C4-2B (cell line): Measurements from ENCODE around the gene GYS1.

Experiments
- H3K27ac ChIP-seq: fragments of 450-650 bp; 2 replicates; pipeline ENCODE4 v1.5.1; 2017
- CTCF ChIP-seq: fragments of 450-650 bp; conservative IDR thresholded peaks from 2 replicates; pipeline ENCODE4 v1.5.1; 2017; ENCODE audit warnings: mild to moderate bottlenecking
- ZFX ChIP-seq: fragments of 450-650 bp; IDR thresholded peaks from 2 replicates; pipeline ENCODE4 v1.6.1; 2017

GYS1 gene

DNA sequence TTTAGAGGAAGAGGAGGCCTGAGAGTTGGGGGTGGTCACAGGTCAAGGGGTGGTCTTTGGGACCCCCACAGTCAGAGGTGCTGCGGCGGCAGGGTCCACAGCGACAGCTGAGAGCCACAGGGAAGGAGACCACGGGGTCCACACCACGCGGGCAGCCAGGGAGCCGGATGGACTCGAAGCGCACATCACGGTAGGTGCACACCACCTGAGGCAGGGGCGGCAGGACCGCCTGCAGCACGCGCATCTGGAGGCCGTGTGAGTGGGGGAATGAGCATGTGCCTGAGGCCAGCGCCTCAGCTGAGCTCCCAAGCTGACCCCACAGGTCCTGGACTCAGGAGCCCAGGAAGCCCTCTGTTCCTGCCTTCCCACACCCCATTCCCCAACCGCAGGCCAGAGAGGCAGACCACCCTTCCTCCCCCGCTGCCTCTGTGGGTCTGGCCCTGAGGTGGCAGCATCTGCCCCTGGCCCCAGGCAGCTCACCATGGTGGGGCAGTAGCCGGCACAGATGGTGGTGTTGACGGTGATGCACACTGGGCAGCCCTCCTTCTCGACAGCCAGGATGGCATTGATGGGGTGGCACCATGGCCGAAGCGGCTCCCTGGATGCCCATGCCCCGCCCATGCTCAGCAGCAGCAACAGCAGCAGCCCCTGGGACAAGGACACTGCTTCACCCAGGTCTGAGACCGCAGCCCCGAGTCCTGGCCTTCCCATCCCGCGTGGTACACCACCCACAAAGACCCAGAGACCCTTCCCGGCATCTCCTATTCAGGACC, 23.1 kb upstream of the GYS1 start:
- H3K27ac ChIP-seq, result no peak overlapping the region
- TF ChIP-seq CTCF (no peak), ZFX (no peak)

- no peak overlapping the region for H3K27ac ChIP-seq
- TF ChIP-seq ZFX (no peak), CTCF (no peak)
These were observed 21.8 kb upstream of the GYS1 start for GRCh38 chr19:49014870-49015255.

GRCh38 chr19:49014123-49014869, 21.2 kb upstream of the GYS1 start:
- no peak for TF ChIP-seq CTCF
- TF ChIP-seq ZFX, result no peak
- H3K27ac ChIP-seq, result no peak overlapping the region

DNA sequence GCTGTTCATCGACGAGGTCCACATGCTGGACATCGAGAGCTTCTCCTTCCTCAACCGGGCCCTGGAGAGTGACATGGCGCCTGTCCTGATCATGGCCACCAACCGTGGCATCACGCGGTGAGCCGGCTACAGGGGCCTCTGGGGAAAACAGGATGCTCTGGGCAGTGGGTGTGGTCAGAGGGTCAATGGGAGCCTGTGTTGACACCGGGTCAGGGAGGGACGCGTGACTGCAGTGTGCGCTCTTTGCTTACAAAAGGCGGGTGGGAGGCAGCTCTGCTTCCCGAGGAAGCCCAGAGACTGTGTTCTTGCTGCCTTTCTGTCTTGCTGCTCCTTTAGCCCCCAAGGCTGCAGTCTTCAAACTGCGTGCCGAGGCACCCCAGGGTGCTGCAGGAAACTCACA, 18.1 kb upstream of the GYS1 start:
- TF ChIP-seq ZFX (no peak), CTCF (no peak)
- no peak overlapping the region for H3K27ac ChIP-seq

GRCh38 chr19:49010453-49010852, 17.3 kb upstream of the GYS1 start:
- TF ChIP-seq ZFX, result no peak
- TF ChIP-seq CTCF, result no peak
- H3K27ac ChIP-seq, result no peak overlapping the region

- no peak overlapping the region for H3K27ac ChIP-seq
- no peak for TF ChIP-seq ZFX
- TF ChIP-seq CTCF, result no peak
These were observed 16.7 kb upstream of the GYS1 start for GRCh38 chr19:49009828-49010227.

DNA sequence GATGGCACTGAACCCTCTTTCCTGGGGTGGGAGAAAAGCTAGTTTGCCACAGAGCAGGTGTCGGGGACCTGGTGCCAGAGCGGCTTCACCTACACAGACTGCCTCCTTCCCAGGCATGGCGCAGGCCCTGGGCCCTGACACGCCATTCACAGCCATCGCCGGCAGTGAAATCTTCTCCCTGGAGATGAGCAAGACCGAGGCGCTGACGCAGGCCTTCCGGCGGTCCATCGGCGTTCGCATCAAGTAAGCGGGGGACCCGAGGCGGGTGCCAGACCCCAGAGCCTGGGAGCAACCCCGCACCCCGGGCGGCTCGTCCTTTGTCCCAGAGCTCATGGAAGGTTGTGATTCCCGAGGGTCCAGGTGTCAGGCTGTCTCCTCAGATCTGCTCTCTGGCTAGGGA, 13.8 kb upstream of the GYS1 start:
- TF ChIP-seq ZFX, result no peak
- TF ChIP-seq CTCF, result no peak
- no peak overlapping the region for H3K27ac ChIP-seq
